Gastroesophageal sphincter (tissue), 4 donors: ENCODE data around the gene SLC35A5. TPM values are rescaled to one million over a fixed set of nuclear protein-coding genes. Genes with fewer than 3 reads are reported as not detected.
A peak's percentile ranks its signal among the peaks of the same experiment; 100 is the strongest.

Experiments
- ATAC-seq: fragments of 150-250 bp; one replicate; pipeline ENCODE4 v1.9.1; 2016; ENCODE audit warnings: mild to moderate bottlenecking, moderate library complexity
- H3K27ac ChIP-seq, 4 donors: fragments of 200-600 bp; sonication (generic) in 3 of 4; 1 replicate in 3 of 4; 2 replicates in 1 of 4; pipeline ENCODE4 v1.5.1; 2016 to 2019
- H3K27me3 ChIP-seq: fragments of 200-600 bp; sonication (generic); one replicate; pipeline ENCODE4 v1.5.1; 2019
- H3K36me3 ChIP-seq, 2 donors: fragments of 200-600 bp; sonication (generic); one replicate each; pipeline ENCODE4 v1.5.1; 2019; ENCODE audit warnings: control low read depth in 1 of 2
- H3K4me1 ChIP-seq, 3 donors: fragments of 200-600 bp; sonication (generic); 1 replicate in 2 of 3; 2 replicates in 1 of 3; pipeline ENCODE4 v1.5.1; 2016 to 2019; ENCODE audit warnings: control low read depth in 2 of 3
- H3K4me3 ChIP-seq, 2 donors: fragments of 200-600 bp; sonication (generic); one replicate each; pipeline ENCODE4 v1.5.1; 2019; ENCODE audit warnings: mild to moderate bottlenecking in 1 of 2, moderate library complexity in 1 of 2
- H3K9me3 ChIP-seq, 3 donors: fragments of 200-600 bp; sonication (generic); one replicate each; pipeline ENCODE4 v1.5.1; 2017 to 2019; ENCODE audit warnings: control low read depth in 2 of 3
- CTCF ChIP-seq, 4 experiments: fragments of 200-600 bp in 2 of 4; fragments of 450-650 bp in 2 of 4; sonication (generic) in 1 of 4; IDR thresholded peaks; one replicate each; pipeline ENCODE4 v1.5.1; 2017 to 2019; ENCODE audit warnings: antibody characterized with exemption in 4 of 4, mild to moderate bottlenecking in 2 of 4, moderate library complexity in 2 of 4
- EP300 ChIP-seq: sonication (generic); formaldehyde crosslinking; IDR thresholded peaks from one replicate; pipeline ENCODE4 v1.6.1; 2017; ENCODE audit warnings: antibody characterized with exemption, mild to moderate bottlenecking
- POLR2A ChIP-seq, 2 donors: fragments of 450-650 bp; IDR thresholded peaks; one replicate each; pipeline ENCODE4 v1.6.1; 2017; ENCODE audit warnings: antibody characterized with exemption in 2 of 2, mild to moderate bottlenecking in 2 of 2, moderate library complexity in 1 of 2
- POLR2AphosphoS5 ChIP-seq: sonication (generic); formaldehyde crosslinking; IDR thresholded peaks from one replicate; pipeline ENCODE4 v1.6.1; 2017; ENCODE audit warnings: antibody characterized with exemption
- WGBS, 2 donors: methylation state at CpG; one replicate each; pipeline ENCODE4 v1.1.5; 2018; ENCODE audit warnings: low coverage in 1 of 2; 5-methylcytosine and 5-hydroxymethylcytosine counted together
- total RNA-seq, 4 donors: library from RNA; depleted of rRNA; stranded (reverse); fragments of >200 nt; gene quantifications; one replicate each; pipeline ENCODE4 v1.1.0, GENCODE V29; 2016

The SLC35A5 gene
- total RNA-seq, 4 donors from 2014 or later, result 20.7 to 29.7 (median 25.4) TPM

- WGBS, 2 donors, result 82 to 86% methylated on average over 3 of the region's 3 CpGs
- Histone ChIP-seq H3K36me3 (peaks cover 0 to 75% of the 10 kb centered on the region in 2 donors), H3K4me3 (no peak overlapping the region), H3K9me3 (no peaks in the 10 kb centered on the region), H3K27me3 (no peaks in the 10 kb centered on the region), H3K27ac (no peak overlapping the region), H3K4me1 (no peaks in the 10 kb centered on the region)
- no peak for ATAC-seq
- TF ChIP-seq POLR2A (IDR thresholded peaks at IDR 0.05) (no peak), POLR2AphosphoS5 (no peak), CTCF (IDR thresholded peaks at IDR 0.05) (no peak), EP300 (no peak)
Measured at GRCh38 chr3:112530573-112530972, 31.3 kb upstream of the SLC35A5 start.

DNA sequence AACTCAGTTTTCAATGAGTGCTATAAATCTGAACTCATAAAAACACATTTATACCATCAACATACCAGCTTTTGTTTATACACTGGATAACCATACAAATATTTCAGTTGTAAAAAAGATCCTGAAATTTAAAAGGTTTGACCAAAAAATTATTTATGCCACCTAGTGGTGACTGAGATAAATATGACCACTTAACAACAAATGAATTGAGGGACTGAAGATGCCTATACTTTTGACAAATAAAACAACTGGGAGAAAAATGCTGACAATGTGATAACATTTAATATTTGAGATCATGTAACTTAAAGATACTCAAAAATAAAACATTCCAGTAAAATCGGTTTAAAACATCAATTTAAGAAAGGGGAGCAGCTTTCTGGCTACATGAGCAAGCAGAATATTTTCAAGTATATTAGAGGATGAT is 30.5 kb upstream of the SLC35A5 start:
- no peaks in the 10 kb centered on the region for H3K4me1 ChIP-seq
- no peaks in the 10 kb centered on the region for H3K27me3 ChIP-seq
- H3K4me3 ChIP-seq, result no peak overlapping the region
- ATAC-seq, result no peak
- H3K36me3 ChIP-seq, result peaks cover 0 to 79% of the 10 kb centered on the region in 2 donors
- H3K9me3 ChIP-seq, result no peaks in the 10 kb centered on the region
- no peak for TF ChIP-seq EP300
- TF ChIP-seq CTCF (IDR thresholded peaks at IDR 0.05), result peak; percentile 50 to 56 (median 52)
- WGBS, 2 donors, result 6 to 10% methylated on average over 1 of the region's 1 CpG
- H3K27ac ChIP-seq, result no peak overlapping the region

- 91 to 100% methylated on average over 1 of the region's 1 CpG for WGBS, 2 donors
- Histone ChIP-seq H3K27me3 (no peaks in the 10 kb centered on the region), H3K27ac (no peak overlapping the region), H3K9me3 (no peaks in the 10 kb centered on the region), H3K4me1 (no peaks in the 10 kb centered on the region), H3K36me3 (peaks cover 0 to 76% of the 10 kb centered on the region in 2 donors), H3K4me3 (no peak overlapping the region)
- ATAC-seq, result no peak
- no peak for TF ChIP-seq EP300
Measured at GRCh38 chr3:112539825-112540650, 21.8 kb upstream of the SLC35A5 start.

GRCh38 chr3:112546216-112546759 is 15.6 kb upstream of the SLC35A5 start:
- H3K4me1 ChIP-seq, result peaks cover 0 to 7% (median 2%) of the 10 kb centered on the region in 3 donors
- no peak for ATAC-seq
- no peaks in the 10 kb centered on the region for H3K9me3 ChIP-seq
- no peaks in the 10 kb centered on the region for H3K27me3 ChIP-seq
- H3K36me3 ChIP-seq, result peaks cover 5 to 62% of the 10 kb centered on the region in 2 donors
- H3K27ac ChIP-seq, result no peak overlapping the region
- 91 to 98% methylated on average over 4 to 5 of the region's 5 CpGs for WGBS, 2 donors
- TF ChIP-seq CTCF (IDR thresholded peaks at IDR 0.05), result no peak
- no peak for TF ChIP-seq POLR2AphosphoS5
- TF ChIP-seq EP300, result no peak
- H3K4me3 ChIP-seq, result no peak overlapping the region

GRCh38 chr3:112550859-112551258 is 11.0 kb upstream of the SLC35A5 start:
- peaks cover 0 to 28% (median 11%) of the 10 kb centered on the region in 3 donors for H3K4me1 ChIP-seq
- 0 to 57% methylated on average over 1 of the region's 1 CpG for WGBS, 2 donors
- H3K27me3 ChIP-seq, result no peaks in the 10 kb centered on the region
- no peaks in the 10 kb centered on the region for H3K9me3 ChIP-seq
- H3K27ac ChIP-seq, result no peak overlapping the region
- no peak for TF ChIP-seq EP300
- TF ChIP-seq POLR2A (IDR thresholded peaks at IDR 0.05), result no peak
- TF ChIP-seq CTCF (IDR thresholded peaks at IDR 0.05), result no peak
- no peak for TF ChIP-seq POLR2AphosphoS5
- ATAC-seq, result no peak
- peaks cover 5 to 32% of the 10 kb centered on the region in 2 donors for H3K36me3 ChIP-seq
- no peak overlapping the region for H3K4me3 ChIP-seq
